NCI-H2196 (cell line): ENCODE data around the gene NT5M.

Experiments used
- DNase-seq: peaks from one replicate; lab custom pipeline; 2025; ENCODE audit not compliant: unreplicated experiment; lab: John Stamatoyannopoulos, UW

The NT5M gene

GRCh38 chr17:17343160-17343735 is 40.1 kb downstream of the NT5M start:
- no peak for DNase-seq

GRCh38 chr17:17343896-17344506 is 40.8 kb downstream of the NT5M start:
- no peak for DNase-seq

- DNase-seq, result no peak
These were observed 41.5 kb downstream of the NT5M start for GRCh38 chr17:17344507-17345293.

- no peak for DNase-seq
These were observed 42.1 kb downstream of the NT5M start for GRCh38 chr17:17345294-17345597.

GRCh38 chr17:17345686-17346427 is 42.7 kb downstream of the NT5M start:
- no peak for DNase-seq

- DNase-seq, result no peak
These were observed 43.5 kb downstream of the NT5M start for GRCh38 chr17:17346428-17347233.

GRCh38 chr17:17347234-17347955 is 44.2 kb downstream of the NT5M start:
- no peak for DNase-seq

GRCh38 chr17:17347956-17348871 is 45.0 kb downstream of the NT5M start:
- DNase-seq, result no peak

- DNase-seq, result no peak
These were observed 45.9 kb downstream of the NT5M start for GRCh38 chr17:17348872-17349723.

- DNase-seq, result no peak
These were observed 46.5 kb downstream of the NT5M start for GRCh38 chr17:17349724-17350106.

- DNase-seq, result no peak
These were observed 47.5 kb downstream of the NT5M start for GRCh38 chr17:17350491-17351355.

- no peak for DNase-seq
These were observed 48.3 kb downstream of the NT5M start for GRCh38 chr17:17351356-17351891.

GRCh38 chr17:17351901-17352781 is 49.0 kb downstream of the NT5M start:
- DNase-seq, result no peak

GRCh38 chr17:17352836-17353624 is 49.9 kb downstream of the NT5M start:
- no peak for DNase-seq
